Neural cell (in vitro differentiated cells): ENCODE results near the gene CCDC81. TPM values are rescaled to one million over a fixed set of nuclear protein-coding genes. Genes with fewer than 3 reads are reported as not detected.

ENCODE experiments used
- H2AFZ ChIP-seq: fragments of 200-600, 300-800 bp; sonication (generic), shearing (Covaris generic); 2 replicates; pipeline ENCODE4 v1.6.0; 2014; ENCODE audit warnings: low read depth, mild to moderate bottlenecking, antibody characterized with exemption, low read length, moderate library complexity
- H3F3A ChIP-seq: fragments of 200-600 bp; shearing (Covaris generic); 2 replicates; pipeline ENCODE4 v1.6.1; 2016; ENCODE audit warnings: mild to moderate bottlenecking, moderate library complexity, mixed read lengths, antibody characterized with exemption, low read length; ENCODE audit not compliant: insufficient read depth, poor library complexity, severe bottlenecking
- H3K27ac ChIP-seq: fragments of 200-600, 300-800 bp; sonication (generic), shearing (Covaris generic); 2 replicates; pipeline ENCODE4 v1.5.1; 2014; ENCODE audit warnings: mild to moderate bottlenecking, low read length, moderate library complexity
- H3K27me3 ChIP-seq: fragments of 300-800, 200-600 bp; sonication (generic), shearing (Covaris generic); 2 replicates; pipeline ENCODE4 v1.6.0; 2014; ENCODE audit warnings: mild to moderate bottlenecking, low read depth, low read length, moderate library complexity; ENCODE audit not compliant: insufficient read depth
- H3K36me3 ChIP-seq: fragments of 300-800, 200-600 bp; sonication (generic), shearing (Covaris generic); 2 replicates; pipeline ENCODE4 v1.5.1; 2014; ENCODE audit warnings: mild to moderate bottlenecking, antibody characterized with exemption, low read length, moderate library complexity; ENCODE audit not compliant: insufficient read depth
- H3K4me2 ChIP-seq: fragments of 300-800, 200-600 bp; sonication (generic), shearing (Covaris generic); 2 replicates; pipeline ENCODE4 v1.6.0; 2014; ENCODE audit warnings: mild to moderate bottlenecking, low read length
- H3K4me3 ChIP-seq: fragments of 300-800, 200-600 bp; sonication (generic), shearing (Covaris generic); 2 replicates; pipeline ENCODE4 v1.5.1; 2014; ENCODE audit warnings: mild to moderate bottlenecking, low read length, moderate library complexity
- H3K79me2 ChIP-seq: fragments of 200-600 bp; shearing (Covaris generic); replicated peaks from 2 replicates; pipeline ENCODE4 v1.6.0; 2014; ENCODE audit warnings: mild to moderate bottlenecking, low read length, moderate library complexity; ENCODE audit not compliant: insufficient read depth
- H3K9ac ChIP-seq: fragments of 300-800, 200-600 bp; sonication (generic), shearing (Covaris generic); 2 replicates; pipeline ENCODE4 v1.6.1; 2016; ENCODE audit warnings: mild to moderate bottlenecking, low read length, mixed read lengths
- H3K9me2 ChIP-seq: fragments of 200-600 bp; shearing (Covaris generic); 2 replicates; pipeline ENCODE4 v1.6.1; 2016; ENCODE audit warnings: mild to moderate bottlenecking, low read length, mixed read lengths; ENCODE audit not compliant: insufficient read depth
- H3K9me3 ChIP-seq: fragments of 200-600, 300-800 bp; sonication (generic), shearing (Covaris generic); 2 replicates; pipeline ENCODE4 v1.6.1; 2016; ENCODE audit warnings: mild to moderate bottlenecking, mixed run types, low read length, moderate library complexity, mixed read lengths
- H4K20me1 ChIP-seq: fragments of 200-600 bp; shearing (Covaris generic); 2 replicates; pipeline ENCODE4 v1.6.1; 2016; ENCODE audit warnings: mild to moderate bottlenecking, mixed run types; ENCODE audit not compliant: insufficient read depth
- CTCF ChIP-seq: fragments of 450-650 bp; IDR thresholded peaks from 2 replicates; pipeline ENCODE4 v1.5.1; 2014; ENCODE audit warnings: antibody characterized with exemption, mild to moderate bottlenecking, moderate library complexity; ENCODE audit not compliant: poor library complexity, severe bottlenecking
- EP300 ChIP-seq: fragments of 450-650 bp; conservative IDR thresholded peaks from 2 replicates; pipeline ENCODE4 v1.6.1; 2014; ENCODE audit warnings: antibody characterized with exemption, mild to moderate bottlenecking, moderate library complexity; ENCODE audit not compliant: poor library complexity, severe bottlenecking
- EZH2 ChIP-seq: fragments of 200-600, 300-800 bp; shearing (Covaris generic), sonication (generic); IDR thresholded peaks from 2 replicates; pipeline ENCODE4 v1.6.1; 2014; ENCODE audit warnings: antibody characterized with exemption, low read length, borderline replicate concordance, mild to moderate bottlenecking; ENCODE audit not compliant: insufficient read depth, poor library complexity, severe bottlenecking
- MXI1 ChIP-seq: fragments of 450-650 bp; conservative IDR thresholded peaks from 2 replicates; pipeline ENCODE4 v1.6.1; 2014; ENCODE audit warnings: antibody characterized with exemption, mild to moderate bottlenecking; ENCODE audit not compliant: poor library complexity, severe bottlenecking
- POLR2AphosphoS5 ChIP-seq: IDR thresholded peaks from 2 replicates; pipeline ENCODE4 v1.6.1; 2012
- RAD21 ChIP-seq: fragments of 450-650 bp; conservative IDR thresholded peaks from 2 replicates; pipeline ENCODE4 v1.6.1; 2014; ENCODE audit warnings: antibody characterized with exemption, mild to moderate bottlenecking, moderate library complexity
- REST ChIP-seq: IDR thresholded peaks from 2 replicates; pipeline ENCODE4 v1.6.1; 2012; ENCODE audit warnings: borderline replicate concordance
- SMC3 ChIP-seq: fragments of 450-650 bp; conservative IDR thresholded peaks from 2 replicates; pipeline ENCODE4 v1.6.1; 2014; ENCODE audit warnings: antibody characterized with exemption, mild to moderate bottlenecking, moderate library complexity; ENCODE audit not compliant: poor library complexity
- TAF1 ChIP-seq: IDR thresholded peaks from 2 replicates; pipeline ENCODE4 v1.6.1; 2012; ENCODE audit warnings: low read depth
- polyA plus RNA-seq: library from polyadenylated mRNA; depleted of rRNA; stranded (reverse); fragments of >200 nt; gene quantifications from 2 replicates; pipeline ENCODE4 v1.2.3, GENCODE V29; 2014

The CCDC81 gene
- polyA plus RNA-seq, 1 donor from 2014 or later, result 2.5 TPM

- Histone ChIP-seq H3K79me2 (no peaks in the 10 kb centered on the region), H3K4me3 (no peak overlapping the region), H3K9me2 (no peaks in the 10 kb centered on the region), H3K27me3 (no peaks in the 10 kb centered on the region), H3K36me3 (no peaks in the 10 kb centered on the region), H3K9me3 (no peaks in the 10 kb centered on the region), H2AFZ (no peak overlapping the region), H3F3A (no peaks in the 10 kb centered on the region), H3K27ac (no peak overlapping the region), H3K9ac (no peak overlapping the region), H3K4me2 (no peak overlapping the region), H4K20me1 (no peaks in the 10 kb centered on the region)
- TF ChIP-seq TAF1 (no peak), MXI1 (no peak), EP300 (no peak), RAD21 (no peak), CTCF (no peak), SMC3 (no peak), EZH2 (no peak), REST (no peak), POLR2AphosphoS5 (no peak)
Observed at GRCh38 chr11:86380295-86381059, 5.8 kb downstream of the CCDC81 start.

- H3K4me3 ChIP-seq, result no peak overlapping the region
- H4K20me1 ChIP-seq, result no peaks in the 10 kb centered on the region
- H3F3A ChIP-seq, result no peaks in the 10 kb centered on the region
- H3K9me3 ChIP-seq, result no peaks in the 10 kb centered on the region
- no peak overlapping the region for H3K9ac ChIP-seq
- TF ChIP-seq TAF1, result no peak
- no peak for TF ChIP-seq EZH2
- TF ChIP-seq MXI1, result no peak
- TF ChIP-seq POLR2AphosphoS5, result no peak
- TF ChIP-seq SMC3, result no peak
- TF ChIP-seq CTCF, result no peak
- no peak for TF ChIP-seq REST
- no peak for TF ChIP-seq EP300
- TF ChIP-seq RAD21, result no peak
- H3K36me3 ChIP-seq, result no peaks in the 10 kb centered on the region
- H2AFZ ChIP-seq, result no peak overlapping the region
- H3K4me2 ChIP-seq, result no peak overlapping the region
- no peaks in the 10 kb centered on the region for H3K27me3 ChIP-seq
- H3K27ac ChIP-seq, result no peak overlapping the region
- H3K79me2 ChIP-seq, result no peaks in the 10 kb centered on the region
- H3K9me2 ChIP-seq, result no peaks in the 10 kb centered on the region
Observed at GRCh38 chr11:86383041-86383955, 8.6 kb downstream of the CCDC81 start.
